ENCODE results near the gene NFIX. TPM values are rescaled to one million over a fixed set of nuclear protein-coding genes. Genes with fewer than 3 reads are reported as not detected.

Gene NFIX
- total and polyA plus RNA-seq, 2 donors (not counting 1 experiment from before 2014, with no cell fraction given), result 35.7 to 74.8 TPM

DNA sequence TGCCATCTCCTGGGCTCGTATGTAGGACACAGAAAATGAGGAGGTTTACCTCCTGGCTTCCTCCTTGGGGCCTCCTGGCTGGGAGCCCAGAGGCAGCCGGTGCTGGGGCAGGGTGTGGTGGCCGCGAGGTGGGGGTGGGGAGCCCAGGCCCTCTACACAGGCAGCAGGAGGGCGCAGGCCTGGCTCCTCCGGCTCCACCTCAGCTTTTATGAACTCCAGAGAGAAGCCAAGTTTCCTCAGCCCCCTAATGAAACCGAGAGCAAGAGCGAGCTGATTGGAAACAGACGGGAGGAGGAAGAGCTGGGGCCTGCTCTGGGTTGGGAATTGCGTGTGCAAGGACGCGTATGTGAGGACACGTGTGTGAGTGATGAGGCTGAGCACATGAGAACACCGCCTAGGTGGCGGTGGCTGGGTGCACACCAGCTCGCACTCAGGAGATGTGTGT, 84.3 kb downstream of the NFIX start:
- DNase-seq (ENCODE audit: low read depth in 2 of 2), result peak; percentile 63 to 80
- Histone ChIP-seq H3K27ac (ENCODE audit: insufficient read depth, low read length) (peak overlapping the region; percentile 50), H3K36me3 (ENCODE audit: control insufficient read depth, insufficient read depth, low read length) (peaks cover 33% of the 10 kb centered on the region), H3K27me3 (ENCODE audit: control insufficient read depth, insufficient read depth, low read length) (no peaks in the 10 kb centered on the region), H3K4me3 (replicated peaks in 1 of 4; ENCODE audit: control extremely low read depth in 1 of 4, insufficient read depth in 1 of 4, low read depth in 3 of 4, low read length in 4 of 4) (no peak overlapping the region), H3K4me2 (ENCODE audit: extremely low read depth, insufficient read depth, low read length) (peak overlapping the region; percentile 54), H4K20me1 (ENCODE audit: control insufficient read depth, extremely low read depth, insufficient read depth, low read length) (no peaks in the 10 kb centered on the region), H2AFZ (ENCODE audit: low read length) (no peak overlapping the region), H3K9ac (ENCODE audit: insufficient read depth, low read length) (no peak overlapping the region), H3K79me2 (ENCODE audit: control insufficient read depth, insufficient read depth, low read length) (peaks cover 2% of the 10 kb centered on the region), H3K9me3 (ENCODE audit: control insufficient read depth, insufficient read depth, low read depth, low read length) (no peaks in the 10 kb centered on the region), H3K4me1 (ENCODE audit: control insufficient read depth, extremely low read depth, insufficient read depth, low read length) (peaks cover 24% of the 10 kb centered on the region)
- TF ChIP-seq, protein P1, sequence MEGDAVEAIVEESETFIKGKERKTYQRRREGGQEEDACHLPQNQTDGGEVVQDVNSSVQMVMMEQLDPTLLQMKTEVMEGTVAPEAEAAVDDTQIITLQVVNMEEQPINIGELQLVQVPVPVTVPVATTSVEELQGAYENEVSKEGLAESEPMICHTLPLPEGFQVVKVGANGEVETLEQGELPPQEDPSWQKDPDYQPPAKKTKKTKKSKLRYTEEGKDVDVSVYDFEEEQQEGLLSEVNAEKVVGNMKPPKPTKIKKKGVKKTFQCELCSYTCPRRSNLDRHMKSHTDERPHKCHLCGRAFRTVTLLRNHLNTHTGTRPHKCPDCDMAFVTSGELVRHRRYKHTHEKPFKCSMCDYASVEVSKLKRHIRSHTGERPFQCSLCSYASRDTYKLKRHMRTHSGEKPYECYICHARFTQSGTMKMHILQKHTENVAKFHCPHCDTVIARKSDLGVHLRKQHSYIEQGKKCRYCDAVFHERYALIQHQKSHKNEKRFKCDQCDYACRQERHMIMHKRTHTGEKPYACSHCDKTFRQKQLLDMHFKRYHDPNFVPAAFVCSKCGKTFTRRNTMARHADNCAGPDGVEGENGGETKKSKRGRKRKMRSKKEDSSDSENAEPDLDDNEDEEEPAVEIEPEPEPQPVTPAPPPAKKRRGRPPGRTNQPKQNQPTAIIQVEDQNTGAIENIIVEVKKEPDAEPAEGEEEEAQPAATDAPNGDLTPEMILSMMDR (conservative IDR thresholded peaks at IDR 0.05 in 1 of 2, IDR thresholded peaks at IDR 0.05 in 1 of 2; ENCODE audit: low read depth in 1 of 2, low read length in 2 of 2), result peak in 1 of 2 donors; percentile 1
- no peak for TF ChIP-seq EZH2 (IDR thresholded peaks at IDR 0.05; ENCODE audit: low read length, missing control alignments)

DNA sequence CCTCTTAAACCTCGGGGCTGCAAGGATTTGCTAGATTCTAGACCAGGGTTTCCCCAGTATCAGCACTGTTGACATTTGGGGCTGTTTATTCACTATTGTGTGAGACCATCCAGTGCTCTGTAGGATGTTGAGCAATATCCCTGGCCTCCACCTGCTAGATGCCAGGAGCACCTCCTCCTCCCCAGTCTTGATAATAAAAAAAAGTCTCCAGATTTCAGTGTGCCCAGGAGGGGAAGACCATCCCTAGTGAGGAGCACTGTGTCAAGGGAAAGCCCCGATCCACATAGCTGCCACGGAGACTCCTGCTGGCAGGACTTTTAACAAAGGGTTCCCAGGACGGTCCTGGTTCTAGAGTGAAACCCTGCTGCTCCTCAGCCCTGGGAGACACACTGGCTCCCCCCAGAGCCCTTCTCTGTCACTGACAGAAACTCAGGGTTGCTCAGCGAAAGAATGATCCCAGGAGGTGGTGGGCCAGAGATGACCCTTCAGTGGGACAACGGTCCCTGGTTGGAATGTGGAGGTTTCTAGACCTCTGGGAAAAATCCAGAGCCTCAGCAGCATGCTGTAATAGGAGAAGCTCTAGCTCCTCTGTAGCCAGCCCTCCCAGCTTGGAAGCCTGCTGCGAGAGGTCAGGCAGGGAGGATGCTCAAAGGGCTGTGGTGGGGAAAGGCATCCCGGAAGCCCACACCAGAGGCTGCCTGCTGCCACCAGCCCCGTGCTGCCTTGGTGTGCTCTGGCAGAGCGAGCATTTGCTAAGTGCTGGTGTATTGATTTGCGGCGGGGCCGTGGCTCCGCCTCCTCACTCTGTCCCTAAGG, 87.1 kb downstream of the NFIX start:
- Histone ChIP-seq H2AFZ (ENCODE audit: low read length) (no peak overlapping the region), H3K9ac (ENCODE audit: insufficient read depth, low read length) (no peak overlapping the region), H3K4me2 (ENCODE audit: extremely low read depth, insufficient read depth, low read length) (peak overlapping the region; percentile 17), H3K9me3 (ENCODE audit: control insufficient read depth, insufficient read depth, low read depth, low read length) (no peaks in the 10 kb centered on the region), H3K4me1 (ENCODE audit: control insufficient read depth, extremely low read depth, insufficient read depth, low read length) (peaks cover 20% of the 10 kb centered on the region), H3K4me3 (replicated peaks in 1 of 4; ENCODE audit: control extremely low read depth in 1 of 4, insufficient read depth in 1 of 4, low read depth in 3 of 4, low read length in 4 of 4) (no peak overlapping the region), H3K27ac (ENCODE audit: insufficient read depth, low read length) (no peak overlapping the region), H3K79me2 (ENCODE audit: control insufficient read depth, insufficient read depth, low read length) (peaks cover 6% of the 10 kb centered on the region), H4K20me1 (ENCODE audit: control insufficient read depth, extremely low read depth, insufficient read depth, low read length) (no peaks in the 10 kb centered on the region), H3K36me3 (ENCODE audit: control insufficient read depth, insufficient read depth, low read length) (peaks cover 33% of the 10 kb centered on the region), H3K27me3 (ENCODE audit: control insufficient read depth, insufficient read depth, low read length) (no peaks in the 10 kb centered on the region)
- peak; percentile 53 to 59 for DNase-seq (ENCODE audit: low read depth in 2 of 2)
- TF ChIP-seq, protein P1 (conservative IDR thresholded peaks at IDR 0.05 in 1 of 2, IDR thresholded peaks at IDR 0.05 in 1 of 2; ENCODE audit: low read depth in 1 of 2, low read length in 2 of 2), result peak; percentile 41 to 45
- TF ChIP-seq EZH2 (IDR thresholded peaks at IDR 0.05; ENCODE audit: low read length, missing control alignments), result no peak

DNA sequence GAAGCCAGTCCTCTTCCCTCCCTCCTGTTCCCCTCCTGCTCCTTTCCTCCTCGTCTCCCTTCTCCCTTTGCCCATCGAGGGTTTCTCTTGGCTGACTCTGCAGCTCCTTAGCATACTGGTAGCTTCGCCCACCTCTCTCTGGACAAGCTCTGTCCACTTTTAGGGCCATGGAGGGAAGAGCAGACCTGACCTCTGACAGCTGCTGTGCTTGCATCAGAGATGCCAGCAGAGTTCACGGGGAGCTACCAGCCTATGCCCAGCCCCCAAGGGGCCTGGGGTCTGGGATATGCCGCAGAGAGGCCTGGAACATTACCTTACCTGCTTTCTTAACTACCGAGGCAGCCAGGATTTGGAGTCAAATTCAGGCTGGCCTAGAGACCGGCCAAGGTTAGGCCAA, 87.7 kb downstream of the NFIX start:
- Histone ChIP-seq H3K79me2 (ENCODE audit: control insufficient read depth, insufficient read depth, low read length) (peaks cover 4% of the 10 kb centered on the region), H2AFZ (ENCODE audit: low read length) (no peak overlapping the region), H3K9me3 (ENCODE audit: control insufficient read depth, insufficient read depth, low read depth, low read length) (no peaks in the 10 kb centered on the region), H3K27ac (ENCODE audit: insufficient read depth, low read length) (no peak overlapping the region), H3K9ac (ENCODE audit: insufficient read depth, low read length) (no peak overlapping the region), H3K4me3 (replicated peaks in 1 of 4; ENCODE audit: control extremely low read depth in 1 of 4, insufficient read depth in 1 of 4, low read depth in 3 of 4, low read length in 4 of 4) (no peak overlapping the region), H3K4me2 (ENCODE audit: extremely low read depth, insufficient read depth, low read length) (no peak overlapping the region), H3K27me3 (ENCODE audit: control insufficient read depth, insufficient read depth, low read length) (no peaks in the 10 kb centered on the region), H4K20me1 (ENCODE audit: control insufficient read depth, extremely low read depth, insufficient read depth, low read length) (no peaks in the 10 kb centered on the region), H3K36me3 (ENCODE audit: control insufficient read depth, insufficient read depth, low read length) (peaks cover 29% of the 10 kb centered on the region), H3K4me1 (ENCODE audit: control insufficient read depth, extremely low read depth, insufficient read depth, low read length) (peaks cover 18% of the 10 kb centered on the region)
- no peak for DNase-seq (ENCODE audit: low read depth in 2 of 2)
- no peak for TF ChIP-seq EZH2 (IDR thresholded peaks at IDR 0.05; ENCODE audit: low read length, missing control alignments)
- TF ChIP-seq, protein P1 (conservative IDR thresholded peaks at IDR 0.05 in 1 of 2, IDR thresholded peaks at IDR 0.05 in 1 of 2; ENCODE audit: low read depth in 1 of 2, low read length in 2 of 2), result no peak
